ENCODE data around the gene IGF2BP1.

Gene IGF2BP1

GRCh38 chr17:48972749-48973097 lies 24.5 kb upstream of the IGF2BP1 start:
- Histone ChIP-seq H3K9ac (ENCODE audit: low read length) (no peak overlapping the region), H2AFZ (ENCODE audit: low read depth, low read length) (no peak overlapping the region), H3K4me1 (ENCODE audit: low read length) (no peaks in the 10 kb centered on the region), H3K4me2 (ENCODE audit: low read length) (no peak overlapping the region), H3K27me3 (ENCODE audit: low read depth, low read length) (peaks cover 13% of the 10 kb centered on the region), H4K20me1 (ENCODE audit: insufficient read depth, low read length) (no peaks in the 10 kb centered on the region), H3K36me3 (replicated peaks; ENCODE audit: low read depth, low read length) (no peaks in the 10 kb centered on the region), H3K9me3 (ENCODE audit: insufficient read depth, low read length) (no peaks in the 10 kb centered on the region), H3K27ac (ENCODE audit: low read length) (no peak overlapping the region), H3K4me3 (ENCODE audit: low read length) (no peak overlapping the region), H3K79me2 (ENCODE audit: low read length) (no peaks in the 10 kb centered on the region)
- TF ChIP-seq, protein P1, sequence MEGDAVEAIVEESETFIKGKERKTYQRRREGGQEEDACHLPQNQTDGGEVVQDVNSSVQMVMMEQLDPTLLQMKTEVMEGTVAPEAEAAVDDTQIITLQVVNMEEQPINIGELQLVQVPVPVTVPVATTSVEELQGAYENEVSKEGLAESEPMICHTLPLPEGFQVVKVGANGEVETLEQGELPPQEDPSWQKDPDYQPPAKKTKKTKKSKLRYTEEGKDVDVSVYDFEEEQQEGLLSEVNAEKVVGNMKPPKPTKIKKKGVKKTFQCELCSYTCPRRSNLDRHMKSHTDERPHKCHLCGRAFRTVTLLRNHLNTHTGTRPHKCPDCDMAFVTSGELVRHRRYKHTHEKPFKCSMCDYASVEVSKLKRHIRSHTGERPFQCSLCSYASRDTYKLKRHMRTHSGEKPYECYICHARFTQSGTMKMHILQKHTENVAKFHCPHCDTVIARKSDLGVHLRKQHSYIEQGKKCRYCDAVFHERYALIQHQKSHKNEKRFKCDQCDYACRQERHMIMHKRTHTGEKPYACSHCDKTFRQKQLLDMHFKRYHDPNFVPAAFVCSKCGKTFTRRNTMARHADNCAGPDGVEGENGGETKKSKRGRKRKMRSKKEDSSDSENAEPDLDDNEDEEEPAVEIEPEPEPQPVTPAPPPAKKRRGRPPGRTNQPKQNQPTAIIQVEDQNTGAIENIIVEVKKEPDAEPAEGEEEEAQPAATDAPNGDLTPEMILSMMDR (IDR thresholded peaks at IDR 0.05; ENCODE audit: low read depth, low read length), result no peak
- TF ChIP-seq EZH2phosphoT487 (IDR thresholded peaks at IDR 0.05; ENCODE audit: low read depth), result no peak

DNA sequence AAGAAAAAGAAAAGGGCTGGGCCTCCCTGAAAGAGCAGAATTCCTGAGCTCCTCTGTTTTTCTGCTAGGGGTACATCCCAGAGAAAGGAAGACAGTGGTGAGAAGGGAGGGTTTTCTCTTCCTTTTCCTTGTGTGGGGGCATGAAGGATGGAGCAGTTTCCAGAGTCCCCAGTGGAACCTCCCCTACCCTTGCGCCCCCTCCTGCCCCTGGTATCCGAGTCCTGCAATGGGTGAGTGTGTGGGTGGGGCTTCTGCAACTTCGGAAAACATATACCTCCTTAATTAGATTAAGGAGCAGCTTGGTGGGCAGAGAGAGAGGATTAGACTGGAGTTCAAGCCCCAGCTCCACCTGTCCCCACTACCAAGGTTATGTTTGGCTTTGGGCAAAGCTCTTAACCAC lies 23.4 kb upstream of the IGF2BP1 start:
- Histone ChIP-seq H3K9me3 (ENCODE audit: insufficient read depth, low read length) (no peaks in the 10 kb centered on the region), H2AFZ (ENCODE audit: low read depth, low read length) (no peak overlapping the region), H3K36me3 (replicated peaks; ENCODE audit: low read depth, low read length) (no peaks in the 10 kb centered on the region), H3K9ac (ENCODE audit: low read length) (no peak overlapping the region), H3K27ac (ENCODE audit: low read length) (no peak overlapping the region), H4K20me1 (ENCODE audit: insufficient read depth, low read length) (no peaks in the 10 kb centered on the region), H3K4me3 (ENCODE audit: low read length) (no peak overlapping the region), H3K79me2 (ENCODE audit: low read length) (no peaks in the 10 kb centered on the region), H3K4me1 (ENCODE audit: low read length) (no peaks in the 10 kb centered on the region), H3K27me3 (ENCODE audit: low read depth, low read length) (peaks cover 11% of the 10 kb centered on the region), H3K4me2 (ENCODE audit: low read length) (no peak overlapping the region)
- TF ChIP-seq EZH2phosphoT487 (IDR thresholded peaks at IDR 0.05; ENCODE audit: low read depth), result no peak
- TF ChIP-seq, protein P1 (IDR thresholded peaks at IDR 0.05; ENCODE audit: low read depth, low read length), result no peak

GRCh38 chr17:48981927-48982539 lies 15.2 kb upstream of the IGF2BP1 start:
- no peaks in the 10 kb centered on the region for H4K20me1 ChIP-seq (ENCODE audit: insufficient read depth, low read length)
- no peak overlapping the region for H3K4me2 ChIP-seq (ENCODE audit: low read length)

GRCh38 chr17:48985436-48986245 lies 11.5 kb upstream of the IGF2BP1 start:
- Histone ChIP-seq H3K36me3 (replicated peaks; ENCODE audit: low read depth, low read length) (no peaks in the 10 kb centered on the region), H2AFZ (ENCODE audit: low read depth, low read length) (no peak overlapping the region), H3K4me2 (ENCODE audit: low read length) (no peak overlapping the region), H3K27ac (ENCODE audit: low read length) (no peak overlapping the region), H3K4me3 (ENCODE audit: low read length) (no peak overlapping the region), H3K9ac (ENCODE audit: low read length) (no peak overlapping the region), H3K9me3 (ENCODE audit: insufficient read depth, low read length) (no peaks in the 10 kb centered on the region), H3K27me3 (ENCODE audit: low read depth, low read length) (peaks cover 11% of the 10 kb centered on the region), H3K79me2 (ENCODE audit: low read length) (no peaks in the 10 kb centered on the region), H4K20me1 (ENCODE audit: insufficient read depth, low read length) (no peaks in the 10 kb centered on the region), H3K4me1 (ENCODE audit: low read length) (no peaks in the 10 kb centered on the region)
- TF ChIP-seq, protein P1 (IDR thresholded peaks at IDR 0.05; ENCODE audit: low read depth, low read length), result no peak
- no peak for TF ChIP-seq EZH2phosphoT487 (IDR thresholded peaks at IDR 0.05; ENCODE audit: low read depth)

More at GRCh38 chr17:48981927-48982539, 15.2 kb upstream of the IGF2BP1 start:
- no peaks in the 10 kb centered on the region for H3K9me3 ChIP-seq (ENCODE audit: insufficient read depth, low read length)
- no peak overlapping the region for H2AFZ ChIP-seq (ENCODE audit: low read depth, low read length)
- H3K27ac ChIP-seq (ENCODE audit: low read length), result no peak overlapping the region
- TF ChIP-seq EZH2phosphoT487 (IDR thresholded peaks at IDR 0.05; ENCODE audit: low read depth), result no peak
- TF ChIP-seq, protein P1 (IDR thresholded peaks at IDR 0.05; ENCODE audit: low read depth, low read length), result no peak
- H3K4me1 ChIP-seq (ENCODE audit: low read length), result no peaks in the 10 kb centered on the region
- H3K9ac ChIP-seq (ENCODE audit: low read length), result no peak overlapping the region
- peaks cover 3% of the 10 kb centered on the region; the same call in 1 of the 2 replicates for H3K27me3 ChIP-seq (ENCODE audit: low read depth, low read length)
- no peaks in the 10 kb centered on the region for H3K79me2 ChIP-seq (ENCODE audit: low read length)
- H3K36me3 ChIP-seq (replicated peaks; ENCODE audit: low read depth, low read length), result no peaks in the 10 kb centered on the region
- no peak overlapping the region for H3K4me3 ChIP-seq (ENCODE audit: low read length)
